ENCODE measurements around the gene ITGA7.

DNA sequence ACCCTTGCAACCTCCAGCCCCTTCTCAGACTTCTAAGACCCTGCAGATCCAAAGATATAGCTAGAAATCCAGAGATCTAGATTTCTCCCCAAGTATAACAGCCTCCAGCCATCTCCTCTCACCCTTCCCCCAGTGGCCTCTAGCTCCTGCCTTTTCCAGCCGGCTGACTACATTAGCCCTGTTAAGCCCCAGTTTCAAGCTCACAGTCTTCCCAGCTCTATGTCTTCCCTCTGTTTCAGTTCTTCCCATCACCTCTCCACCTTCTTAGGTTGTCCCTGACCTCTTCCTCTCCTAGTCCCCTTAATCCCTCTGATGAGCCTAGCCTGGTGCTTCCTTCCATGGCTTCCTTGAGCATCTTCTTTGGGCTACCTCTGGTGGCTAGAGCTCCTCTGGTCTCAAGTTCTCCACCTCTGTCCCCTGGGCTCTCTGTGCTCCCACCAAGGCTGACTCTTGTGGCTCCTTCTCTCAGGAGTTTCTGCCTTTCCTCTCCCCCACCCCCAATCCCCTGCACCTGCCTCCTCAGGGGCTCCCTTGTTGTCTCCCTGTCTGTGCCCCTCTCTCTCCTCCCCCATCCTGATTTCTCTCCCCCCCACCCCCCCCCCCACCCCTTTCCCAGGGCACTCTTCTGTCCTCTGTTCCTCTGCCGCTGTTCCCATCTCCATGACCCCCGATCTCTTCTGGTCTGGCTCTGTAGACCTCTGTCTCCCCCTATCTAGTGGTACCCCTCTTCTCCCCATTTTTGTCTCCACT lies 34.4 kb upstream of the ITGA7 start:
- TF ChIP-seq POLR2A (IDR thresholded peaks at IDR 0.05) = no peak
- TF ChIP-seq, protein P1, sequence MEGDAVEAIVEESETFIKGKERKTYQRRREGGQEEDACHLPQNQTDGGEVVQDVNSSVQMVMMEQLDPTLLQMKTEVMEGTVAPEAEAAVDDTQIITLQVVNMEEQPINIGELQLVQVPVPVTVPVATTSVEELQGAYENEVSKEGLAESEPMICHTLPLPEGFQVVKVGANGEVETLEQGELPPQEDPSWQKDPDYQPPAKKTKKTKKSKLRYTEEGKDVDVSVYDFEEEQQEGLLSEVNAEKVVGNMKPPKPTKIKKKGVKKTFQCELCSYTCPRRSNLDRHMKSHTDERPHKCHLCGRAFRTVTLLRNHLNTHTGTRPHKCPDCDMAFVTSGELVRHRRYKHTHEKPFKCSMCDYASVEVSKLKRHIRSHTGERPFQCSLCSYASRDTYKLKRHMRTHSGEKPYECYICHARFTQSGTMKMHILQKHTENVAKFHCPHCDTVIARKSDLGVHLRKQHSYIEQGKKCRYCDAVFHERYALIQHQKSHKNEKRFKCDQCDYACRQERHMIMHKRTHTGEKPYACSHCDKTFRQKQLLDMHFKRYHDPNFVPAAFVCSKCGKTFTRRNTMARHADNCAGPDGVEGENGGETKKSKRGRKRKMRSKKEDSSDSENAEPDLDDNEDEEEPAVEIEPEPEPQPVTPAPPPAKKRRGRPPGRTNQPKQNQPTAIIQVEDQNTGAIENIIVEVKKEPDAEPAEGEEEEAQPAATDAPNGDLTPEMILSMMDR (IDR thresholded peaks at IDR 0.05) = no peak

Measured in ovary (tissue), 3 donors.